Nephron progenitor cell (in vitro differentiated cells): Measurements from ENCODE around the gene IL1RL2.

Experiments used
- DNase-seq: peaks from one replicate; pipeline ENCODE4 v3.0.0; 2021
- H3K27ac Mint-ChIP-seq: 2 replicates; pipeline ENCODE4 v1.8.0; 2021; ENCODE audit warnings: mild to moderate bottlenecking, moderate library complexity, mixed read lengths
- H3K27me3 Mint-ChIP-seq: 2 replicates; pipeline ENCODE4 v1.8.0; 2021; ENCODE audit warnings: mild to moderate bottlenecking, low read depth, mixed read lengths; ENCODE audit not compliant: poor library complexity
- H3K36me3 Mint-ChIP-seq: 2 replicates; pipeline ENCODE4 v1.8.0; 2021; ENCODE audit warnings: low read depth, mixed read lengths
- H3K4me1 Mint-ChIP-seq: 2 replicates; pipeline ENCODE4 v1.8.0; 2021; ENCODE audit warnings: mixed read lengths
- H3K4me3 Mint-ChIP-seq: 2 replicates; pipeline ENCODE4 v1.8.0; 2021; ENCODE audit warnings: mild to moderate bottlenecking, moderate library complexity, mixed read lengths
- H3K9me3 Mint-ChIP-seq: 2 replicates; pipeline ENCODE4 v1.8.0; 2021; ENCODE audit warnings: mild to moderate bottlenecking, moderate library complexity, mixed read lengths
- CTCF ChIP-seq: fragments of 200-600 bp; sonication (generic); IDR thresholded peaks from 2 replicates; pipeline ENCODE4 v1.5.0; 2021; ENCODE audit warnings: antibody characterized with exemption

IL1RL2 gene

GRCh38 chr2:102154946-102155702, 31.7 kb upstream of the IL1RL2 start:
- DNase-seq = no peak
- Mint-ChIP-seq H3K36me3 (peaks cover 15% of the 10 kb centered on the region), H3K27me3 (no peaks in the 10 kb centered on the region), H3K27ac (no peak overlapping the region), H3K4me1 (peaks cover 19% of the 10 kb centered on the region), H3K9me3 (peaks cover 11% of the 10 kb centered on the region), H3K4me3 (no peak overlapping the region)
- TF ChIP-seq CTCF = no peak

GRCh38 chr2:102155703-102156515, 30.9 kb upstream of the IL1RL2 start:
- Mint-ChIP-seq H3K4me3 (no peak overlapping the region), H3K27ac (no peak overlapping the region), H3K36me3 (peaks cover 17% of the 10 kb centered on the region), H3K27me3 (no peaks in the 10 kb centered on the region), H3K4me1 (peaks cover 19% of the 10 kb centered on the region), H3K9me3 (peaks cover 6% of the 10 kb centered on the region)
- TF ChIP-seq CTCF = no peak
- DNase-seq = no peak

GRCh38 chr2:102158011-102158755, 28.6 kb upstream of the IL1RL2 start:
- no peak overlapping the region for H3K27ac Mint-ChIP-seq
- no peaks in the 10 kb centered on the region for H3K27me3 Mint-ChIP-seq
- H3K4me1 Mint-ChIP-seq = peaks cover 8% of the 10 kb centered on the region

GRCh38 chr2:102159295-102159694, 27.5 kb upstream of the IL1RL2 start:
- H3K36me3 Mint-ChIP-seq = peaks cover 16% of the 10 kb centered on the region
- H3K27me3 Mint-ChIP-seq = no peaks in the 10 kb centered on the region

More at GRCh38 chr2:102158011-102158755, 28.6 kb upstream of the IL1RL2 start:
- TF ChIP-seq CTCF = no peak
- DNase-seq = no peak
- Mint-ChIP-seq H3K36me3 (peaks cover 16% of the 10 kb centered on the region), H3K4me3 (no peak overlapping the region), H3K9me3 (no peaks in the 10 kb centered on the region)

More at GRCh38 chr2:102159295-102159694, 27.5 kb upstream of the IL1RL2 start:
- H3K9me3 Mint-ChIP-seq = no peaks in the 10 kb centered on the region
- peaks cover 8% of the 10 kb centered on the region for H3K4me1 Mint-ChIP-seq
- H3K27ac Mint-ChIP-seq = no peak overlapping the region
- DNase-seq = no peak
- H3K4me3 Mint-ChIP-seq = no peak overlapping the region
- TF ChIP-seq CTCF = no peak
